H1 (cell line): ENCODE data around the gene PINLYP. TPM values are rescaled to one million over a fixed set of nuclear protein-coding genes. Genes with fewer than 3 reads are reported as not detected.
A peak's percentile ranks its signal among the peaks of the same experiment; 100 is the strongest.

Source experiments
- CTCF ChIA-PET: fragments of 300-600 bp; sonication (Branson Sonifier 250); formaldehyde crosslinking; loops from one replicate; lab custom pipeline; 2021; ENCODE audit not compliant: partially characterized antibody; lab: Charles Lee
- POLR2A ChIA-PET: fragments of 300-600 bp; sonication (Branson Sonifier 250); formaldehyde crosslinking; loops from one replicate; lab custom pipeline; 2021; ENCODE audit warnings: inconsistent platforms; ENCODE audit not compliant: partially characterized antibody; lab: Charles Lee
- DNase-seq, 2 experiments: peaks; one replicate each; pipeline versions ENCODE4 v3.0.0 to v3.0.0-alpha.2; 2010 to 2022; ENCODE audit warnings: low spot score in 2 of 2, low read depth in 1 of 2, mixed read lengths in 1 of 2
- FAIRE-seq: peaks from 2 replicates; lab custom pipeline; 2011; peaks lifted over from hg19 to GRCh38; lab: Jason Lieb, UNC
- H2AFZ ChIP-seq: 2 replicates; pipeline ENCODE4 v1.8.1; 2012; ENCODE audit warnings: low read length, inconsistent platforms
- H2AK5ac ChIP-seq: 2 replicates; pipeline ENCODE4 v1.6.1; 2013; ENCODE audit warnings: low read depth, low read length
- H2BK120ac ChIP-seq: replicated peaks from 2 replicates; pipeline ENCODE3; 2013; ENCODE audit warnings: low read depth, low read length, inconsistent platforms
- H2BK12ac ChIP-seq: 2 replicates; pipeline ENCODE4 v1.6.1; 2013; ENCODE audit warnings: low read depth, low read length
- H2BK15ac ChIP-seq: 2 replicates; pipeline ENCODE4 v1.6.1; 2013; ENCODE audit warnings: low read length
- H2BK20ac ChIP-seq: 2 replicates; pipeline ENCODE4 v1.6.1; 2013; ENCODE audit warnings: low read length
- H2BK5ac ChIP-seq: 2 replicates; pipeline ENCODE4 v1.6.1; 2013; ENCODE audit warnings: low read depth, low read length
- H3K14ac ChIP-seq: 2 replicates; pipeline ENCODE4 v1.6.1; 2013; ENCODE audit warnings: inconsistent platforms; ENCODE audit not compliant: insufficient read length
- H3K18ac ChIP-seq: 2 replicates; pipeline ENCODE4 v1.6.1; 2013; ENCODE audit warnings: low read length; ENCODE audit errors: extremely low read depth
- H3K23ac ChIP-seq: 2 replicates; pipeline ENCODE4 v1.6.1; 2013; ENCODE audit warnings: inconsistent platforms; ENCODE audit not compliant: insufficient read length
- H3K23me2 ChIP-seq: 2 replicates; pipeline ENCODE4 v1.6.1; 2013; ENCODE audit warnings: low read depth, low read length
- H3K27ac ChIP-seq: 2 replicates; pipeline ENCODE4 v1.6.1; 2011; ENCODE audit warnings: low read depth, low read length, inconsistent platforms
- H3K27me3 ChIP-seq, 4 experiments: replicated peaks in 1 of 4; 1 replicate in 1 of 4; 2 replicates in 3 of 4; pipeline versions ENCODE4 v1.6.1 to v1.8.1; 2011 to 2013; ENCODE audit warnings: low read length in 3 of 4, mild to moderate bottlenecking in 3 of 4, inconsistent platforms in 2 of 4, mixed read lengths in 2 of 4, moderate library complexity in 1 of 4; ENCODE audit not compliant: control insufficient read depth in 3 of 4, insufficient read depth in 3 of 4; ENCODE audit errors: extremely low read depth in 1 of 4
- H3K36me3 ChIP-seq, 4 experiments: 2 replicates each; pipeline versions ENCODE4 v1.6.1 to v1.8.1; 2011 to 2013; ENCODE audit warnings: mild to moderate bottlenecking in 4 of 4, low read length in 3 of 4, moderate library complexity in 2 of 4, control low read depth in 1 of 4, inconsistent platforms in 1 of 4; ENCODE audit not compliant: insufficient read depth in 4 of 4, control insufficient read depth in 2 of 4
- H3K4ac ChIP-seq: replicated peaks from 2 replicates; pipeline ENCODE3; 2013; ENCODE audit warnings: low read length, low read depth, mixed read lengths, inconsistent platforms; ENCODE audit not compliant: insufficient read length
- H3K4me1 ChIP-seq, 4 experiments: replicated peaks in 1 of 4; 1 replicate in 1 of 4; 2 replicates in 3 of 4; pipeline versions ENCODE4 v1.6.1 to v1.8.1; 2011 to 2013; ENCODE audit warnings: low read length in 3 of 4, inconsistent platforms in 2 of 4, mixed read lengths in 1 of 4; ENCODE audit not compliant: insufficient read depth in 4 of 4, control insufficient read depth in 3 of 4
- H3K4me2 ChIP-seq, 2 experiments: 2 replicates each; pipeline versions ENCODE4 v1.6.1 to v1.8.1; 2011 to 2013; ENCODE audit warnings: low read depth in 2 of 2, low read length in 2 of 2, control low read depth in 1 of 2, inconsistent platforms in 1 of 2, mild to moderate bottlenecking in 1 of 2; ENCODE audit not compliant: insufficient read depth in 1 of 2
- H3K4me3 ChIP-seq, 4 experiments: fragments of 200-600, 300-600 bp in 1 of 4; sonication (generic), shearing (Covaris generic), sonication (Bioruptor Twin) in 1 of 4; 2 replicates each; pipeline versions ENCODE4 v1.5.1 to v1.8.1; 2011 to 2016; ENCODE audit warnings: low read length in 4 of 4, low read depth in 3 of 4, control low read depth in 2 of 4, inconsistent platforms in 2 of 4, mild to moderate bottlenecking in 2 of 4, mixed read lengths in 1 of 4, moderate library complexity in 1 of 4; ENCODE audit not compliant: insufficient read depth in 2 of 4; ENCODE audit errors: extremely low read depth in 1 of 4
- H3K56ac ChIP-seq: replicated peaks from 2 replicates; pipeline ENCODE3; 2013; ENCODE audit warnings: low read depth, mild to moderate bottlenecking, mixed read lengths, low read length, inconsistent platforms; ENCODE audit not compliant: insufficient read length
- H3K79me1 ChIP-seq: 2 replicates; pipeline ENCODE4 v1.6.1; 2013; ENCODE audit warnings: low read depth, low read length, control low read depth
- H3K79me2 ChIP-seq, 2 experiments: 2 replicates each; pipeline versions ENCODE4 v1.6.1 to v1.8.1; 2012 to 2013; ENCODE audit warnings: low read length in 2 of 2, mild to moderate bottlenecking in 2 of 2, inconsistent platforms in 1 of 2; ENCODE audit not compliant: insufficient read depth in 2 of 2, control insufficient read depth in 1 of 2
- H3K9ac ChIP-seq, 4 experiments: replicated peaks in 1 of 4; 1 replicate in 1 of 4; 2 replicates in 3 of 4; pipeline versions ENCODE4 v1.6.1 to v1.8.1; 2011 to 2013; ENCODE audit warnings: low read depth in 3 of 4, low read length in 3 of 4, control low read depth in 2 of 4, mild to moderate bottlenecking in 2 of 4, moderate library complexity in 2 of 4, inconsistent platforms in 1 of 4; ENCODE audit errors: extremely low read depth in 1 of 4
- H3K9me3 ChIP-seq, 2 experiments: 2 replicates each; pipeline versions ENCODE4 v1.6.1 to v1.8.1; 2012 to 2013; ENCODE audit warnings: mild to moderate bottlenecking in 2 of 2, moderate library complexity in 2 of 2, control low read depth in 1 of 2, inconsistent platforms in 1 of 2, low read depth in 1 of 2, low read length in 1 of 2, mixed read lengths in 1 of 2; ENCODE audit not compliant: insufficient read depth in 2 of 2
- H4K20me1 ChIP-seq, 2 experiments: replicated peaks in 1 of 2; 2 replicates each; pipeline versions ENCODE3 to v1.8.1; 2011 to 2013; ENCODE audit warnings: inconsistent platforms in 2 of 2, low read length in 2 of 2, mild to moderate bottlenecking in 1 of 2; ENCODE audit not compliant: insufficient read depth in 2 of 2, control insufficient read depth in 1 of 2
- H4K5ac ChIP-seq: 2 replicates; pipeline ENCODE4 v1.6.1; 2013; ENCODE audit warnings: low read length, low read depth, mixed read lengths, inconsistent platforms; ENCODE audit not compliant: insufficient read length
- H4K8ac ChIP-seq: 2 replicates; pipeline ENCODE4 v1.8.0; 2013; ENCODE audit warnings: mild to moderate bottlenecking, moderate library complexity, low read length, inconsistent platforms; ENCODE audit not compliant: insufficient read depth; ENCODE audit errors: extremely low read depth
- H4K91ac ChIP-seq: replicated peaks from 2 replicates; pipeline ENCODE3; 2013; ENCODE audit warnings: low read length, mixed read lengths, inconsistent platforms; ENCODE audit not compliant: insufficient read length
- EP300 ChIP-seq, 2 experiments: IDR thresholded peaks; 1 replicate in 1 of 2; 2 replicates in 1 of 2; pipeline ENCODE4 v1.6.1; 2011 to 2012; ENCODE audit warnings: low read depth in 2 of 2, low read length in 2 of 2, mild to moderate bottlenecking in 2 of 2, borderline replicate concordance in 1 of 2, inconsistent platforms in 1 of 2, moderate library complexity in 1 of 2
- HDAC6 ChIP-seq: IDR thresholded peaks from one replicate; pipeline ENCODE4 v1.7.1; 2012; ENCODE audit warnings: low read depth, mild to moderate bottlenecking, inconsistent platforms, low read length, moderate library complexity
- KDM5A ChIP-seq: fragments of 200-600 bp; IDR thresholded peaks from 2 replicates; pipeline ENCODE4 v1.7.1; 2012; ENCODE audit warnings: mild to moderate bottlenecking, low read length, inconsistent platforms, mixed read lengths
- NANOG ChIP-seq: IDR thresholded peaks from 2 replicates; pipeline ENCODE4 v1.6.1; 2011; ENCODE audit warnings: low read length, low read depth, mild to moderate bottlenecking, inconsistent platforms; ENCODE audit not compliant: insufficient read depth, poor library complexity, severe bottlenecking
- POLR2A ChIP-seq, 2 experiments: IDR thresholded peaks; 1 replicate in 1 of 2; 2 replicates in 1 of 2; pipeline ENCODE4 v1.6.1; 2011; ENCODE audit warnings: low read depth in 2 of 2, low read length in 2 of 2, mild to moderate bottlenecking in 2 of 2; ENCODE audit errors: control extremely low read depth in 1 of 2
- POU5F1 ChIP-seq: IDR thresholded peaks from 2 replicates; pipeline ENCODE4 v1.6.1; 2011; ENCODE audit warnings: low read depth, mild to moderate bottlenecking, low read length, moderate library complexity
- SIRT6 ChIP-seq: IDR thresholded peaks from one replicate; pipeline ENCODE4 v1.7.1; 2012; ENCODE audit warnings: low read length, inconsistent platforms
- SIX5 ChIP-seq: IDR thresholded peaks from 2 replicates; pipeline ENCODE4 v1.6.1; 2011; ENCODE audit warnings: mild to moderate bottlenecking, low read depth, low read length
- SUZ12 ChIP-seq: fragments of 200-600 bp; sonication (generic); IDR thresholded peaks from 2 replicates; pipeline ENCODE4 v1.6.1; 2012; ENCODE audit warnings: mild to moderate bottlenecking, inconsistent platforms, low read length, moderate library complexity, mixed read lengths
- TAF7 ChIP-seq: optimal IDR thresholded peaks from 2 replicates; pipeline ENCODE3; 2011; ENCODE audit warnings: low read depth, mild to moderate bottlenecking, inconsistent platforms, low read length, moderate library complexity, borderline replicate concordance
- YY1 ChIP-seq: IDR thresholded peaks from 2 replicates; pipeline ENCODE4 v1.6.1; 2011; ENCODE audit warnings: low read depth, mild to moderate bottlenecking, low read length
- WGBS, 2 experiments: shearing (Covaris generic) in 1 of 2; methylation state at CpG; one replicate each; pipeline versions ENCODE4 v1.1.6 to v1.1.7; 2013 to 2015; ENCODE audit warnings: low lambda C conversion rate in 2 of 2, mixed read lengths in 2 of 2, inconsistent platforms in 1 of 2, low coverage in 1 of 2, missing lambda C conversion rate in 1 of 2; ENCODE audit not compliant: insufficient replicate concordance in 2 of 2, insufficient coverage in 1 of 2, insufficient read length in 1 of 2; ENCODE audit errors: extremely low coverage in 1 of 2, missing lambda C conversion rate in 1 of 2; 5-methylcytosine and 5-hydroxymethylcytosine counted together
- polyA plus RNA-seq, 7 experiments: library from polyadenylated mRNA; depleted of rRNA in 3 of 7; stranded (reverse) in 5 of 7; unstranded in 2 of 7; fragments of >200 nt in 5 of 7; fragments of 200-250 nt in 2 of 7; gene quantifications; 1 replicate in 5 of 7; 2 replicates in 1 of 7; 4 replicates in 1 of 7; pipeline versions ENCODE4 v1.2.1 to v1.2.3, GENCODE V29; 2011 to 2013; ENCODE audit warnings: missing spikeins in 2 of 7, mixed read lengths in 2 of 7
- total RNA-seq: library from RNA; stranded (reverse); fragmentation: NEBNext Ultra II Directional; extraction: Animal tissue kit (Norgen Biotek cat#: 25700); gene quantifications from 2 replicates; pipeline ENCODE4 v1.2.1, GENCODE V29; 2021

Gene PINLYP
- total and polyA plus RNA-seq, 2 of the 8 experiments (the other 6 are each of a cell fraction or from before 2014, with no cell fraction given) = 7.5 to 31.3 TPM

DNA sequence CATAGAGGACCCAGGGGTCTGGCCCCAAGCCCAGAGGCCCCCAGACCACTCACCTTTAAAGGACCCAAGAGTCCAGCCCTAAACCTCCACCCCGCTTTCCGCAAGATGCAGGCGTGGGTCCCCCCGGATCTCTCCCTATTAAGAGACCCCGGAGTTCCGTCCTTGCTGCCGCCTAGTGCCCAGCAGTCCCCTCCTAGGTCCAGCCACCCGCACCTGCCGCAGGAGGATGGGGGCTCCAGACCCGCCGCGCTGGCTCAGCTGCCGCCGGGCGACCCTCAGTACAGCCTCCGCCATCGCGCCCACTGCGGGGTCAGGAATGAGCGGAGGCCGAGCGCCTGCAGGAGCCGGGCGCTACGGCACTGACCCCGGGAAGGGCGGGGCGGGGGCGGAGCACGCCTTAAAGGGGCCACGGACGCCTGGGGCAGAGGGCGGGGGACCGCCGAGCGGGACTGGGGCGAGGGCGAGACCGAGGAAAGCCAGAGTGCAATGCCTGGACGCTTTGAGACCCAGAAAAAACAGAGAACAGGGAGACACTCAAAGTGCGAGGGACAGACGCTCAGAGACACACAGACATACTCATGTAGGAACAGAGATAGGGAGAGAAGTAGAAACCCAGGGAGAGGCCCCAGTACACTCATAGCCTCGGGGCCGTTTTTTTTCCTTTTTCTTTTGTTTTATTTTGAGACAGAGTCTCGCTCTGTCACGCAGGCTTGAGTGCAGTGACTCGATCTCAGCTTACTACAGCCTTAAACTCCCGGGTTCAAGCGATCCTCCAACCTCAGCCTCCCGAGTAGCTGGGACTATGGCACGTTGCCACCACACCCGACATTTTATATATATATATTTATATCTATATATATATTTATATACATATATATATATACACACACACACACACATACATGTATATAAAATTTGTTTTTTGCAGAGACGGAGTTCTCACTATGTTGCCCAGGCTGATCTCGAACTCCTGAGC, 48.4 kb upstream of the PINLYP start, which contains the start of gene ETHE1:
Gene ETHE1 (minus strand): TSS at position 318 of the 976 bp plus-strand sequence. CDS start 24 bp downstream, at position 294.
- H3K27me3 ChIP-seq = peaks cover 2 to 14% (median 10%) of the 10 kb centered on the region in 4 experiments
- peak within 1 kb of the TSS; percentile 78 for H3K18ac ChIP-seq
- H3K56ac ChIP-seq = peak within 1 kb of the TSS; percentile 11
- H3K79me2 ChIP-seq = no peaks in the 10 kb centered on the region
- 16% methylated on average over 46 of the region's 54 CpGs; no CpG with 5 or more reads in 1 of the 2 experiments for WGBS, 2 experiments
- no peak within 1 kb of the TSS for H4K91ac ChIP-seq
- no peak for FAIRE-seq
- ChIA-PET POLR2A (interaction anchor here (0.5 to 1.5 kb wide), 4 partner anchors 25 to 85 kb away, joined by 3 to 4 read pairs (median 4); no protein-coding TSS in a partner anchor), CTCF (interaction anchor here (1.0 to 10.0 kb wide), 5 partner anchors 68 to 95 kb away, joined by 3 to 192 read pairs (median 4); partner anchors contain the start of gene IRGQ)
- H4K8ac ChIP-seq = no peak within 1 kb of the TSS; the same call in 1 of the 2 replicates
- peaks cover 0 to 11% (median 5%) of the 10 kb centered on the region in 4 experiments; a peak in 6 of 7 replicates for H3K4me1 ChIP-seq
- H2BK20ac ChIP-seq = no peak within 1 kb of the TSS
- H2BK12ac ChIP-seq = peak within 1 kb of the TSS; percentile 75; the same call in 1 of the 2 replicates
- peak within 1 kb of the TSS; percentile 80 to 82 for H3K4me2 ChIP-seq
- H3K23ac ChIP-seq = no peak within 1 kb of the TSS
- no peak within 1 kb of the TSS for H2BK5ac ChIP-seq
- no peak within 1 kb of the TSS for H2BK120ac ChIP-seq
- H3K9ac ChIP-seq = peak within 1 kb of the TSS in 3 of 4 experiments; percentile 10 to 29 (median 28); a peak in 3 of 7 replicates
- H3K14ac ChIP-seq = no peak within 1 kb of the TSS
- no peaks in the 10 kb centered on the region for H3K36me3 ChIP-seq
- H3K23me2 ChIP-seq = peaks cover 15% of the 10 kb centered on the region
- H3K4ac ChIP-seq = no peak within 1 kb of the TSS
- 0 out of 2 replicates have a peak within 1 kb of the TSS, but pooled peaks have one; percentile 56 for H2AFZ ChIP-seq
- H2AK5ac ChIP-seq = no peak within 1 kb of the TSS
- peak within 1 kb of the TSS; percentile 64 to 92 (median 74) for H3K4me3 ChIP-seq
- no peak within 1 kb of the TSS for H3K27ac ChIP-seq
- H3K9me3 ChIP-seq = no peaks in the 10 kb centered on the region; a peak in 1 of 4 replicates
- peak in 1 of 2 experiments; percentile 92 for DNase-seq
- H3K79me1 ChIP-seq = no peaks in the 10 kb centered on the region
- H4K5ac ChIP-seq = no peak within 1 kb of the TSS
- peaks cover 0 to 1% of the 10 kb centered on the region in 2 experiments for H4K20me1 ChIP-seq
- no peak within 1 kb of the TSS for H2BK15ac ChIP-seq
- TF ChIP-seq POLR2A (IDR thresholded peaks at IDR 0.05; ENCODE audit: control extremely low read depth in 1 of 2, low read depth in 2 of 2, low read length in 2 of 2) (peak in 1 of 2 experiments; percentile 62; a peak in 1 of 3 replicates), TAF7 (peak; percentile 82), YY1 (0 out of 2 replicates have a peak, but pooled peaks have one; percentile 50), NANOG (no peak), SIX5 (no peak), POU5F1 (no peak), EP300 (IDR thresholded peaks at IDR 0.05; ENCODE audit: borderline replicate concordance in 1 of 2, low read depth in 2 of 2, low read length in 2 of 2) (no peak), SIRT6 (no peak), HDAC6 (no peak), SUZ12 (no peak; the same call in 1 of the 2 replicates), KDM5A (no peak)
